Adrenal gland (tissue), 12 donors: Measurements from ENCODE around the gene FOXJ2. TPM values are rescaled to one million over a fixed set of nuclear protein-coding genes. Genes with fewer than 3 reads are reported as not detected.

Experiments used
- DNase-seq, 7 donors: peaks; one replicate each; pipeline ENCODE4 v3.0.0-alpha.2; 2019 to 2020
- H3K27ac ChIP-seq, 5 donors: fragments of 200-600 bp; sonication (generic) in 4 of 5; 1 replicate in 3 of 5; 2 replicates in 2 of 5; pipeline versions ENCODE4 v1.5.1 to v1.8.0; 2016 to 2020; ENCODE audit warnings: mild to moderate bottlenecking in 1 of 5
- H3K27me3 ChIP-seq: fragments of 200-600 bp; 2 replicates; pipeline ENCODE4 v1.8.0; 2021
- H3K36me3 ChIP-seq, 2 donors: fragments of 200-600 bp; replicated peaks in 1 of 2; 1 replicate in 1 of 2; 2 replicates in 1 of 2; pipeline versions ENCODE4 v1.5.1 to v1.8.0; 2018 to 2022
- H3K4me1 ChIP-seq, 2 donors: fragments of 200-600 bp; replicated peaks in 1 of 2; 1 replicate in 1 of 2; 2 replicates in 1 of 2; pipeline versions ENCODE4 v1.5.1 to v1.8.0; 2018 to 2021
- H3K4me3 ChIP-seq, 4 donors: fragments of 200-600 bp; sonication (generic) in 3 of 4; one replicate each; pipeline ENCODE4 v1.5.1; 2016 to 2018
- H3K9me3 ChIP-seq, 3 donors: fragments of 200-600 bp; sonication (generic) in 1 of 3; replicated peaks in 1 of 3; 1 replicate in 2 of 3; 2 replicates in 1 of 3; pipeline versions ENCODE4 v1.5.1 to v1.8.0; 2016 to 2021
- CTCF ChIP-seq, 6 experiments: fragments of 450-650 bp in 4 of 6; fragments of 200-600 bp in 2 of 6; sonication (generic) in 1 of 6; IDR thresholded peaks; 1 replicate in 5 of 6; 2 replicates in 1 of 6; pipeline versions ENCODE4 v1.5.1 to v1.8.0; 2016 to 2021; ENCODE audit warnings: antibody characterized with exemption in 6 of 6, mild to moderate bottlenecking in 2 of 6, moderate library complexity in 1 of 6
- POLR2A ChIP-seq, 2 donors: fragments of 450-650 bp; IDR thresholded peaks; one replicate each; pipeline ENCODE4 v1.6.1; 2017; ENCODE audit warnings: antibody characterized with exemption in 2 of 2, mild to moderate bottlenecking in 2 of 2, moderate library complexity in 1 of 2
- WGBS, 4 donors: extraction: QIAGEN DNeasy Blood & Tissue Kit in 2 of 4; methylation state at CpG; one replicate each; pipeline versions ENCODE4 v1.1.5 to v1.1.7; 2013 to 2017; 5-methylcytosine and 5-hydroxymethylcytosine counted together
- intact Hi-C, 2 donors: fragments of 100-400 bp; cut with DNase I; formaldehyde crosslinking; loops; one replicate each; pipeline versions ENCODE4 v1.14.1 to v1.15.0; 2022 to 2023
- polyA plus RNA-seq, 3 donors: library from polyadenylated mRNA; stranded (reverse); fragments of 200-250 nt in 2 of 3; fragments of 350-450 nt in 1 of 3; fragmentation: Illumina TruSeq in 1 of 3; extraction: RNeasy Lipid Tissue Mini Kit (QIAGEN cat#74804) in 1 of 3; gene quantifications; one replicate each; pipeline ENCODE4 v1.2.3, GENCODE V29; 2013 to 2014
- total RNA-seq, 9 donors: library from RNA; depleted of rRNA in 4 of 9; stranded (reverse); fragments of >200 nt in 4 of 9; fragments of 120-200 nt in 1 of 9; fragmentation: NEBNext Ultra II Directional in 1 of 9; extraction: Animal tissue kit (Norgen Biotek cat#: 25700) in 1 of 9; gene quantifications; one replicate each; pipeline versions ENCODE4 v1.1.0 to v1.2.4, GENCODE V29; 2013 to 2023
- donor health status: healthy with polysubstance abuse.
- donor health status: Bipolar disorder and iron deficiency.
- donor health status: DM: yes; HTN: yes; CAD: no.
- donor health status: DM: no; HTN: no; CAD: no.
- donor health status: DM: no; HTN: no; CAD: no.
- donor health status: DM: yes; HTN: yes; CAD: no.

FOXJ2 gene
- total and polyA plus RNA-seq, 12 donors, result 7.1 to 20.8 (median 12.8) TPM

GRCh38 chr12:8040791-8041190 lies 8.3 kb downstream of the FOXJ2 start:
- DNase-seq, result no peak
- H3K4me3 ChIP-seq, result no peak overlapping the region
- H3K9me3 ChIP-seq, result no peaks in the 10 kb centered on the region
- TF ChIP-seq CTCF (IDR thresholded peaks at IDR 0.05) (no peak), POLR2A (IDR thresholded peaks at IDR 0.05) (no peak)
- WGBS, 4 donors, result 95 to 100% (median 99%) methylated on average over 1 of the region's 1 CpG
- peaks cover 0 to 61% of the 10 kb centered on the region in 2 donors for H3K36me3 ChIP-seq
- H3K27ac ChIP-seq, result no peak overlapping the region
- H3K27me3 ChIP-seq, result no peaks in the 10 kb centered on the region
- H3K4me1 ChIP-seq, result peaks cover 16 to 36% of the 10 kb centered on the region in 2 donors
- intact Hi-C loops, result no loop called here

- DNase-seq, result peak; percentile 79 to 95 (median 87)
- 42 to 48% (median 45%) methylated on average over 8 of the region's 8 CpGs for WGBS, 4 donors
- Histone ChIP-seq H3K9me3 (no peaks in the 10 kb centered on the region), H3K27ac (no peak overlapping the region), H3K27me3 (no peaks in the 10 kb centered on the region), H3K36me3 (peaks cover 0 to 89% of the 10 kb centered on the region in 2 donors), H3K4me1 (peaks cover 4 to 28% of the 10 kb centered on the region in 2 donors), H3K4me3 (no peak overlapping the region)
- intact Hi-C loops, result no loop called here
- TF ChIP-seq POLR2A (IDR thresholded peaks at IDR 0.05) (no peak), CTCF (IDR thresholded peaks at IDR 0.05) (peak; percentile 66 to 86 (median 78))
Measured at GRCh38 chr12:8045952-8046944, 13.7 kb downstream of the FOXJ2 start.

GRCh38 chr12:8047842-8048241 lies 15.3 kb downstream of the FOXJ2 start:
- DNase-seq, result no peak
- no peak for TF ChIP-seq CTCF (IDR thresholded peaks at IDR 0.05)
- TF ChIP-seq POLR2A (IDR thresholded peaks at IDR 0.05), result no peak

GRCh38 chr12:8048906-8049305 lies 16.4 kb downstream of the FOXJ2 start:
- intact Hi-C loops, result no loop called here
- H3K36me3 ChIP-seq, result peaks cover 0 to 90% of the 10 kb centered on the region in 2 donors
- DNase-seq, result peak in 4 of 7 donors; percentile 26 to 53 (median 46)
- no peaks in the 10 kb centered on the region for H3K27me3 ChIP-seq
- H3K4me3 ChIP-seq, result no peak overlapping the region
- peak overlapping the region in 3 of 5 donors; percentile 14 to 62 (median 62) for H3K27ac ChIP-seq
- WGBS, 4 donors, result 36 to 51% (median 43%) methylated on average over 4 of the region's 4 CpGs
- TF ChIP-seq POLR2A (IDR thresholded peaks at IDR 0.05) (no peak), CTCF (IDR thresholded peaks at IDR 0.05) (no peak)
- H3K4me1 ChIP-seq, result peaks cover 4 to 37% of the 10 kb centered on the region in 2 donors
- H3K9me3 ChIP-seq, result no peaks in the 10 kb centered on the region

More at GRCh38 chr12:8047842-8048241, 15.3 kb downstream of the FOXJ2 start:
- H3K27ac ChIP-seq, result peak overlapping the region in 2 of 5 donors; percentile 14 to 17
- H3K4me3 ChIP-seq, result no peak overlapping the region
- no peaks in the 10 kb centered on the region for H3K27me3 ChIP-seq
- 94 to 97% (median 95%) methylated on average over 2 to 5 of the region's 5 CpGs for WGBS, 4 donors
- intact Hi-C loops, result no loop called here
- H3K9me3 ChIP-seq, result no peaks in the 10 kb centered on the region
- peaks cover 4 to 37% of the 10 kb centered on the region in 2 donors for H3K4me1 ChIP-seq
- H3K36me3 ChIP-seq, result peaks cover 0 to 88% of the 10 kb centered on the region in 2 donors
